Caco-2 (cell line): ENCODE data around the gene ELFN1. TPM values are rescaled to one million over a fixed set of nuclear protein-coding genes. Genes with fewer than 3 reads are reported as not detected.

Experiments used
- BruUV-seq: library from RNA; stranded (reverse); fragments of 400-500 nt; replicated peaks from 2 replicates; lab custom pipeline; 2021; lab: Mats Ljungman, UMichigan
- CTCF ChIA-PET: fragments of 300-600 bp; sonication (Branson Sonifier 250); formaldehyde crosslinking; loops from one replicate; lab custom pipeline; 2022; ENCODE audit warnings: antibody characterized with exemption; lab: Charles Lee
- POLR2A ChIA-PET: fragments of 300-600 bp; sonication (Branson Sonifier 250); formaldehyde crosslinking; loops from one replicate; lab custom pipeline; 2022; ENCODE audit warnings: antibody characterized with exemption; lab: Charles Lee
- DNase-seq, 2 experiments: peaks; one replicate each; pipeline versions ENCODE4 v3.0.0 to v3.0.0-alpha.2; 2020 to 2022
- H3K27me3 ChIP-seq: replicated peaks from 2 replicates; pipeline ENCODE4 v1.6.0; 2011; ENCODE audit warnings: low read length; ENCODE audit not compliant: control insufficient read depth, insufficient read depth
- H3K36me3 ChIP-seq: 2 replicates; pipeline ENCODE4 v1.5.1; 2011; ENCODE audit warnings: low read length; ENCODE audit not compliant: control insufficient read depth, insufficient read depth
- H3K4me1 ChIP-seq: fragments of 250-450 bp; sonication (Bioruptor Pico); 2 replicates; pipeline ENCODE4 v1.5.1; 2020; ENCODE audit warnings: mild to moderate bottlenecking
- H3K4me3 ChIP-seq: 2 replicates; pipeline ENCODE4 v1.5.1; 2011; ENCODE audit warnings: low read depth, mild to moderate bottlenecking, control low read depth, low read length
- H3K9me3 ChIP-seq: fragments of 250-450 bp; sonication (Bioruptor Pico); 2 replicates; pipeline ENCODE4 v1.5.1; 2020; ENCODE audit warnings: mild to moderate bottlenecking, moderate library complexity
- H3K27ac Mint-ChIP-seq: one replicate; pipeline ENCODE4 v1.8.0; 2022; ENCODE audit warnings: mixed read lengths; ENCODE audit not compliant: unreplicated experiment
- H3K27me3 Mint-ChIP-seq: one replicate; pipeline ENCODE4 v1.8.0; 2022; ENCODE audit warnings: mixed read lengths; ENCODE audit not compliant: insufficient read depth, unreplicated experiment
- H3K36me3 Mint-ChIP-seq: one replicate; pipeline ENCODE4 v1.8.0; 2022; ENCODE audit warnings: mild to moderate bottlenecking, mixed read lengths; ENCODE audit not compliant: insufficient read depth, unreplicated experiment
- H3K4me1 Mint-ChIP-seq: one replicate; pipeline ENCODE4 v1.8.0; 2022; ENCODE audit warnings: low read depth, mixed read lengths; ENCODE audit not compliant: unreplicated experiment
- H3K4me3 Mint-ChIP-seq: one replicate; pipeline ENCODE4 v1.8.0; 2022; ENCODE audit warnings: mild to moderate bottlenecking, moderate library complexity, mixed read lengths; ENCODE audit not compliant: unreplicated experiment
- H3K9me3 Mint-ChIP-seq: one replicate; pipeline ENCODE4 v1.8.0; 2022; ENCODE audit warnings: mixed read lengths; ENCODE audit not compliant: unreplicated experiment
- CTCF ChIP-seq, 2 experiments: fragments of 200-600 bp in 1 of 2; IDR thresholded peaks; 1 replicate in 1 of 2; 2 replicates in 1 of 2; pipeline versions ENCODE4 v1.5.1 to v1.8.0; 2011 to 2022; ENCODE audit warnings: antibody characterized with exemption in 1 of 2, control low read depth in 1 of 2, inconsistent platforms in 1 of 2, low read depth in 1 of 2, low read length in 1 of 2, mild to moderate bottlenecking in 1 of 2, moderate library complexity in 1 of 2; ENCODE audit not compliant: insufficient read depth in 1 of 2, severe bottlenecking in 1 of 2, unreplicated experiment in 1 of 2
- intact Hi-C: fragments of 100-400 bp; cut with micrococcal nuclease; formaldehyde crosslinking; loops from one replicate; pipeline ENCODE4 v1.10.0; 2022; ENCODE audit not compliant: unreplicated experiment
- total RNA-seq: library from RNA; stranded (reverse); gene quantifications from 2 replicates; pipeline ENCODE4 v1.2.3, GENCODE V29; 2022

ELFN1 gene
- total RNA-seq, 1 experiment from 2014 or later: 2.3 TPM

- CTCF ChIA-PET: no interaction called here
Observed at GRCh38 chr7:1654738-1655475, 15.2 kb upstream of the ELFN1 start.

GRCh38 chr7:1659696-1660095 is 10.4 kb upstream of the ELFN1 start:
- no TSS peak for BruUV-seq
- Histone ChIP-seq H3K36me3 (no peaks in the 10 kb centered on the region), H3K4me1 (peaks cover 10% of the 10 kb centered on the region; the same call in 1 of the 2 replicates), H3K4me3 (no peak overlapping the region), H3K27me3 (peaks cover 3% of the 10 kb centered on the region; the same call in 1 of the 2 replicates), H3K9me3 (no peaks in the 10 kb centered on the region)
- H3K27ac Mint-ChIP-seq: no peak overlapping the region
- H3K9me3 Mint-ChIP-seq: no peaks in the 10 kb centered on the region
- intact Hi-C loops: no loop called here
- H3K4me3 Mint-ChIP-seq: no peak overlapping the region
- H3K27me3 Mint-ChIP-seq: peaks cover 23% of the 10 kb centered on the region
- DNase-seq: no peak
- CTCF ChIA-PET: no interaction called here
- POLR2A ChIA-PET: no interaction called here
- no peaks in the 10 kb centered on the region for H3K36me3 Mint-ChIP-seq
- H3K4me1 Mint-ChIP-seq: peaks cover 7% of the 10 kb centered on the region
- TF ChIP-seq CTCF (IDR thresholded peaks at IDR 0.05; ENCODE audit: insufficient read depth in 1 of 2, low read depth in 1 of 2, low read length in 1 of 2, severe bottlenecking in 1 of 2, unreplicated experiment in 1 of 2): no peak

More at GRCh38 chr7:1654738-1655475, 15.2 kb upstream of the ELFN1 start:
- Histone ChIP-seq H3K9me3 (no peaks in the 10 kb centered on the region), H3K27me3 (no peaks in the 10 kb centered on the region), H3K4me1 (no peaks in the 10 kb centered on the region), H3K36me3 (no peaks in the 10 kb centered on the region), H3K4me3 (no peak overlapping the region)
- H3K27ac Mint-ChIP-seq: no peak overlapping the region
- H3K9me3 Mint-ChIP-seq: no peaks in the 10 kb centered on the region
- POLR2A ChIA-PET: no interaction called here
- DNase-seq: no peak
- intact Hi-C loops: no loop called here
- no peaks in the 10 kb centered on the region for H3K36me3 Mint-ChIP-seq
- H3K4me1 Mint-ChIP-seq: no peaks in the 10 kb centered on the region
- no TSS peak for BruUV-seq
- no peak for TF ChIP-seq CTCF (IDR thresholded peaks at IDR 0.05; ENCODE audit: insufficient read depth in 1 of 2, low read depth in 1 of 2, low read length in 1 of 2, severe bottlenecking in 1 of 2, unreplicated experiment in 1 of 2)
- no peak overlapping the region for H3K4me3 Mint-ChIP-seq
- peaks cover 8% of the 10 kb centered on the region for H3K27me3 Mint-ChIP-seq

GRCh38 chr7:1661461-1661860 is 8.6 kb upstream of the ELFN1 start:
- POLR2A ChIA-PET: no interaction called here
- no TSS peak for BruUV-seq

More at GRCh38 chr7:1661461-1661860, 8.6 kb upstream of the ELFN1 start:
- CTCF ChIA-PET: no interaction called here
- H3K27ac Mint-ChIP-seq: no peak overlapping the region
- no peak for TF ChIP-seq CTCF (IDR thresholded peaks at IDR 0.05; ENCODE audit: insufficient read depth in 1 of 2, low read depth in 1 of 2, low read length in 1 of 2, severe bottlenecking in 1 of 2, unreplicated experiment in 1 of 2)
- H3K4me3 Mint-ChIP-seq: no peak overlapping the region
- intact Hi-C loops: no loop called here
- H3K27me3 Mint-ChIP-seq: peaks cover 23% of the 10 kb centered on the region
- no peak for DNase-seq
- Histone ChIP-seq H3K27me3 (peaks cover 3% of the 10 kb centered on the region; the same call in 1 of the 2 replicates), H3K9me3 (no peaks in the 10 kb centered on the region), H3K36me3 (no peaks in the 10 kb centered on the region), H3K4me3 (no peak overlapping the region), H3K4me1 (peaks cover 16% of the 10 kb centered on the region)
- no peaks in the 10 kb centered on the region for H3K36me3 Mint-ChIP-seq
- peaks cover 7% of the 10 kb centered on the region for H3K4me1 Mint-ChIP-seq
- H3K9me3 Mint-ChIP-seq: no peaks in the 10 kb centered on the region
